ENCODE measurements around the gene BOD1. TPM values are rescaled to one million over a fixed set of nuclear protein-coding genes. Genes with fewer than 3 reads are reported as not detected.

The BOD1 gene
- total RNA-seq, 1 donor from 2014 or later = 76.7 TPM

GRCh38 chr5:173628501-173628900 is 12.1 kb upstream of the BOD1 start:
- TF ChIP-seq CTCF (IDR thresholded peaks at IDR 0.05; ENCODE audit: unreplicated experiment) = no peak
- Mint-ChIP-seq H3K27me3 (ENCODE audit: unreplicated experiment) (no peaks in the 10 kb centered on the region), H3K4me1 (ENCODE audit: unreplicated experiment) (peaks cover 24% of the 10 kb centered on the region), H3K27ac (ENCODE audit: unreplicated experiment) (no peak overlapping the region), H3K4me3 (ENCODE audit: unreplicated experiment) (no peak overlapping the region), H3K9me3 (ENCODE audit: unreplicated experiment) (no peaks in the 10 kb centered on the region), H3K36me3 (ENCODE audit: low read depth, unreplicated experiment) (no peaks in the 10 kb centered on the region)
- DNase-seq (ENCODE audit: low spot score) = no peak

- Mint-ChIP-seq H3K4me3 (ENCODE audit: unreplicated experiment) (no peak overlapping the region), H3K27ac (ENCODE audit: unreplicated experiment) (no peak overlapping the region), H3K36me3 (ENCODE audit: low read depth, unreplicated experiment) (no peaks in the 10 kb centered on the region), H3K27me3 (ENCODE audit: unreplicated experiment) (no peaks in the 10 kb centered on the region), H3K9me3 (ENCODE audit: unreplicated experiment) (no peaks in the 10 kb centered on the region), H3K4me1 (ENCODE audit: unreplicated experiment) (peaks cover 24% of the 10 kb centered on the region)
- DNase-seq (ENCODE audit: low spot score) = no peak
- no peak for TF ChIP-seq CTCF (IDR thresholded peaks at IDR 0.05; ENCODE audit: unreplicated experiment)
These were observed 11.5 kb upstream of the BOD1 start for GRCh38 chr5:173627860-173628392.

GRCh38 chr5:173627271-173627670 is 10.8 kb upstream of the BOD1 start:
- no peak for TF ChIP-seq CTCF (IDR thresholded peaks at IDR 0.05; ENCODE audit: unreplicated experiment)
- no peaks in the 10 kb centered on the region for H3K27me3 Mint-ChIP-seq (ENCODE audit: unreplicated experiment)
- H3K9me3 Mint-ChIP-seq (ENCODE audit: unreplicated experiment) = no peaks in the 10 kb centered on the region
- H3K4me3 Mint-ChIP-seq (ENCODE audit: unreplicated experiment) = no peak overlapping the region
- no peak for DNase-seq (ENCODE audit: low spot score)
- no peak overlapping the region for H3K27ac Mint-ChIP-seq (ENCODE audit: unreplicated experiment)
- peaks cover 24% of the 10 kb centered on the region for H3K4me1 Mint-ChIP-seq (ENCODE audit: unreplicated experiment)
- no peaks in the 10 kb centered on the region for H3K36me3 Mint-ChIP-seq (ENCODE audit: low read depth, unreplicated experiment)

- Mint-ChIP-seq H3K36me3 (ENCODE audit: low read depth, unreplicated experiment) (no peaks in the 10 kb centered on the region), H3K4me1 (ENCODE audit: unreplicated experiment) (peaks cover 24% of the 10 kb centered on the region), H3K9me3 (ENCODE audit: unreplicated experiment) (no peaks in the 10 kb centered on the region)
These were observed 10.0 kb upstream of the BOD1 start for GRCh38 chr5:173626505-173626820.

More at GRCh38 chr5:173626505-173626820, 10.0 kb upstream of the BOD1 start:
- DNase-seq (ENCODE audit: low spot score) = no peak
- H3K27ac Mint-ChIP-seq (ENCODE audit: unreplicated experiment) = no peak overlapping the region
- no peaks in the 10 kb centered on the region for H3K27me3 Mint-ChIP-seq (ENCODE audit: unreplicated experiment)
- no peak overlapping the region for H3K4me3 Mint-ChIP-seq (ENCODE audit: unreplicated experiment)
- no peak for TF ChIP-seq CTCF (IDR thresholded peaks at IDR 0.05; ENCODE audit: unreplicated experiment)
